RKO (cell line): ENCODE results near the gene LMBR1L.
A peak's percentile ranks its signal among the peaks of the same experiment; 100 is the strongest.
"Not testable (repeated sequence)": the region's sequence is repeated elsewhere in the genome, so short reads cannot be mapped to it uniquely, and the experiment has no call there.

ENCODE experiments used
- DNase-seq: peaks from one replicate; pipeline ENCODE4 v3.0.0-alpha.2; 2016; ENCODE audit warnings: low spot score

The LMBR1L gene

DNA sequence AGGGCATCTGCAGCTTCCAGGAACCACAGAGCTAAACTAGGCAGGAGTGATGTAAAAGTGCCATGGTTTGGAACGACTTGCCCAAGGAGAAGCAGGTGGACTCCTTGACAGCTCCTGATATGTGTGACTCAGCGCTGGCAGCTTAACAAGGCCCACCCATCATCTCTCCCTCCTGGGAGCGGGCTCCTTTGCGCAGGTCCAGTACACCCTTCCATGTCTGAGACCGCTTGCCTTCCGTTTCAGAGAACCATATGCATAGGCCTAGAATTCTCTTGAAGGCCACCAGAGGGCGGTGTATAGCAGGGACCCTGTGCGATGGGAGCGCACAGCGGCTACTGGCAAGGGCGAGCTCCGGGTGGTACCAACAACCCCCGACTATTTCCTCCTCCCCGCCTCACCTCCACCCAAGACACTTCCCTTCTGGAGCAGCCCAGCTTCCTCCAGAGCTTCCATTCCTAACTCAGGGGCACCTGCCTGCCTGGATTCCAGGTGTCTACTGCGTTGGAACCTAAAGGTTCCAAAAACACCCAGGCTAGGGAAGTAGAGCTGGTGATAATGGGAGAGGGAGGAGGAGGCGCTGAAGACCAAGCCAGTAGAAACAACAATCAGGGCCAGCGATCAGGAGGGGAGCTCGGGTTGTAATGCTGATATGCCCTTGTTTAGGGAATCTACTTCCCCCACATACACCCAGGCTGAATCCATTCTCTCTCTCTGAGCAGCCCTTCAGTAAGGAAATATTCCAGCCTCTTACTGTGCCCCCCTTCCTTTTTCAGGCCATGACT lies 22.3 kb downstream of the LMBR1L start:
- peak; percentile 96 for DNase-seq

GRCh38 chr12:49086116-49086515 lies 24.5 kb downstream of the LMBR1L start:
- DNase-seq: no peak

- DNase-seq: no peak
Observed at GRCh38 chr12:49084438-49084837, 26.2 kb downstream of the LMBR1L start.

- DNase-seq: no peak
Observed at GRCh38 chr12:49079793-49080192, 30.9 kb downstream of the LMBR1L start.

DNA sequence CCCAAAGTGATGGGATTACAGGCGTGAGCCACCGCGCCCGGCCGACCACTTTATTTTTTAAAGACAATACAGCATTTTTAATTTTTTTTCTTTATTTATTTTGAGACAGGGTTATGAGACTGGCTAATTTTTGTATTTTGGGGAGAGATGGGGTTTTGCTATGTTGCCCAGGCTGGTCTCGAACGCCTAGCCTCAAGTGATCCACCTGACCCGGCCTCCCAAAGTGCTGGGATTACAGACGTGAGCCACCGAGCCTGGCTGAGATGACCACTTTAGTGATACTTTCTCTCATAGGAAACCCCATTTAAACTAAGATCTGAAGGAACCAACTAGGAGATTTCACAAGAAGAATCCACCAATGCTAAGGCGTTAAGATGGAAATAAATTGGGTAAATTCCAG lies 39.7 kb downstream of the LMBR1L start:
- DNase-seq: no peak

DNA sequence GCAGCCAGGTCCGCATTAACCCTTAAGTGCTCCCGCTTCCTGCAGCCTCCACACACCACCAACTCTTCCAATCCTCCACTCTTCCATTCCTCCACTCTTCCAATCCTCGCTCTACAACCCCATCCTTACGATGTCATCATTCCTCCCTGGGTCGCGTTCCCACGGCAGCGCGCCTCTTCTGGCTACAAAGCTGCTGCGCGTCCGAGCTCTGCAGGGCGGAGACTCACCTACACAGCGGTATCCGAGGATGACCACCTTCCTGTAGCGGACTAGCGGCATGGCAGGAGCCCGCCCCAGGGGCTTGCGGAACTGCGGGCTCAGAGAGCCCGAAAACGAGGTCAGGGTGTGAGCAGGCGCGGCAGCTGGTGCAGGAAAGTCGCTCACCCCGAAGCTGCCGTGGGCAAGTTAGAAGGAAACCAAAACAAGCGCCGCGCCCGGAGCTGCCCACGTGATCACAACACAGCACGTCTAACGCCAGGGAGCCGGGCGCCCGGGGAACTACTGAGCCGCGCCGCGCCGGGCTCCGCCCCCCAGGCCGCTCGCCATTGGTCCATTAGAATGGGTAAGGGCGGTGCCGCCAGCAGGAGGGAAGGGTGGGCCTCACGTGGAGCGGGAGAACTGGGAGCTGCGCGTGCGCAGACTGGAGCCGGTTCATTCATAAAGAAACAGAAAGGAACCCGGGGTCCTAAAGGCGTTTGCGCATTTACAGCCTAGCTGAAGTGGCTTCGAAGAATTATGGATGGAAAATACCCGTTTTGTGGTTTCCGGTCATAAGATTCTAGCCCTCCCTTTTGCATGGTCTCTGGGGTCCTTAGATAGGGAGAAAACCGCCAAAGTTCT lies 40.9 kb downstream of the LMBR1L start, which contains the start of gene RHEBL1:
Gene RHEBL1, minus strand, starts transcription at position 473 of the 840 bp plus-strand sequence. Its CDS starts 194 bp downstream, at position 279.
- DNase-seq: peak; percentile 97

GRCh38 chr12:49068879-49069506 lies 41.7 kb downstream of the LMBR1L start:
- DNase-seq: no peak

DNA sequence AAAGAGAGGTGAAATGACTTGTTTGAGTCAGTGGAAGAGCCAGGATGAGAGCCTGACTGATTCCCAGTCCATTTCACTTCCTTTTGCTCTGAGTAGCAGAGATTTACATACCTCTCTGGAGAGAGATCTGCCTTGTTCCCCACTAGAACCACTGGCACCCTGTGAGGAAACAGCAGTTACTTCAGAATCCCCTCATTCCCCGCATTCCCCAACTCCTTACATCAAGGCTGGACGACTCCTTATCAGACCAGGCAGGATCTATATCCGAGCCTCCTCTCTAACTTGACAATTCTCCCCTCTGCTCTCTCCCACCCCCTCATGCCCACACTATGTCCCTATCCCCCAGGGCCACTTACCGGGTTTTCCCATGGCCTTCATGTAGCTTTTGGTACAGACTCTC lies 44.5 kb downstream of the LMBR1L start:
- DNase-seq: no peak

DNA sequence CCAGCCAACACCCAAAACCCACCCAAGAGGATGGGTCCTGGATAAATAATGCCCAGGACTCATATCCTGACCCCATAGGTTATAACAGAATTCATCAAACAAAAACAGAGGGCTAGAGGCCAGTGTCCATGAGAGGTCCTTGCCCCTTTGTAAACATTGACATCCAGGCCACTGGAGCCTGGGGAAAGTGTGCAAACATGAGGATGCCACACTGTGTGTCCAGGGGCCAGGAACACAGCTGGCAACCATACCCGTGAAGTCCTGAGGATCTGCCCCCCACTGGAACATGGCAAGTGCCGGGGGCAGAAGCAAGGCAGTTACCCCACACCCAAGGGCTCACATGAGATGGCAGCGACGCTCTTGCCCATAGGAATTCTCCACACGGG lies 45.9 kb downstream of the LMBR1L start:
- no peak for DNase-seq

DNA sequence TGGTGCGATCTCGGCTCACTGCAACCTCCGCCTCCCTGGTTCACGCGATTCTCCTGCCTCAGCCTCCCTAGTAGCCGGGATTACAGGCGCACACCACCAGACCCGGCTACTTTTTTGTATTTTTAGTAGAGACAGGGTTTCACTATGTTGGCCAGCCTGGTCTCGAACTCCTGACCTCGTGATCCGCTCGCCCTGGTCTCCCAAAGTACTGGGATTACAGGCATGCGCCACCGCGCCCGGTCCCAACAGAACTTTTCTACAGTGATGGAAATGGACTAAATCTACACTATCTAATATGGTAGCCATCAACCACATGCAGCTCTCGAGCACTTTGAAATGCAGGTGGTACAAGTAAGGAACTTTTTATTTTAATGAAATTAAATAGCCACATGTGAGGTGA lies 48.7 kb downstream of the LMBR1L start:
- not testable (repeated sequence) for DNase-seq

DNA sequence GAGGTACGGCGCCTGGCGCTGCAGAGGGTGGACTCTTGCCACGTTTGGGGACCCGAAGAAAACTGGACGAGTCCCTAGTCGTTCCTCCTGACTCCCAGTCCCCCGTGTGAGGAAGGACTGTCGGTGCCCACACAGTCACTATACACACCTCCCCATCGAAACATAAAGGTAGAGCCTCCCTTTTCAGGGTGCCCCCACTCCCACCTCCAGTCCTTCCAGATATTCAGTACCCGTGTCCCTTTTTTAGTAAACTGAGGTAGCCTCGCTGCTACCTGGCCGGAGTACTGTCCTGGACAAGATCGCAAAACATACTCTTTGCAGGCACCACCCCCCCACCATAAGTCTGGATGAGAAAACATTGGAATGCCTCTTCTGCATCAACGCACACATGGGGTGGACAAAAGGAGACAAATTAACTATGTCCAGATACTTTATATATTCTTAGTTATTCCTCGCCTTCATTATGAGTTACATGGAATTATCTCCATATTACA lies 49.4 kb downstream of the LMBR1L start:
- DNase-seq: no peak

GRCh38 chr12:49060237-49061156 lies 50.1 kb downstream of the LMBR1L start, which contains the start of gene KMT2D:
Gene KMT2D, minus strand, starts transcription at chr12:49060794. Its CDS starts 5,470 bp downstream, at chr12:49055324.
- peak; percentile 94 for DNase-seq

GRCh38 chr12:49059299-49060171 lies 51.1 kb downstream of the LMBR1L start:
- DNase-seq: peak; percentile 40

DNA sequence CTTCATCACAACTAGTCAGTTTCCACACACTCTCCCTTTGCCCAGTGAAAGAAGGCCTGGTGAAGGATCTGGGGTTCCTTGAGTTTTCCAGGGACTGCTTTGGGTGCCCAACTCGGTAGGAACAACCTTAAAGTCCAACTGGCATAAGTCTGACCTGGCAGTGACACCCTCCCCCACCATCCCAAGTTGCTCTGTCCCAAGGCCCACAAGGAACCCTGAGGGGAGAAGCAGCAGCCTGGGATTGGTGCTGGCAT lies 51.7 kb downstream of the LMBR1L start:
- no peak for DNase-seq

GRCh38 chr12:49058366-49059044 lies 52.1 kb downstream of the LMBR1L start:
- DNase-seq: no peak

- DNase-seq: no peak
Observed at GRCh38 chr12:49057888-49058287, 52.8 kb downstream of the LMBR1L start.

DNA sequence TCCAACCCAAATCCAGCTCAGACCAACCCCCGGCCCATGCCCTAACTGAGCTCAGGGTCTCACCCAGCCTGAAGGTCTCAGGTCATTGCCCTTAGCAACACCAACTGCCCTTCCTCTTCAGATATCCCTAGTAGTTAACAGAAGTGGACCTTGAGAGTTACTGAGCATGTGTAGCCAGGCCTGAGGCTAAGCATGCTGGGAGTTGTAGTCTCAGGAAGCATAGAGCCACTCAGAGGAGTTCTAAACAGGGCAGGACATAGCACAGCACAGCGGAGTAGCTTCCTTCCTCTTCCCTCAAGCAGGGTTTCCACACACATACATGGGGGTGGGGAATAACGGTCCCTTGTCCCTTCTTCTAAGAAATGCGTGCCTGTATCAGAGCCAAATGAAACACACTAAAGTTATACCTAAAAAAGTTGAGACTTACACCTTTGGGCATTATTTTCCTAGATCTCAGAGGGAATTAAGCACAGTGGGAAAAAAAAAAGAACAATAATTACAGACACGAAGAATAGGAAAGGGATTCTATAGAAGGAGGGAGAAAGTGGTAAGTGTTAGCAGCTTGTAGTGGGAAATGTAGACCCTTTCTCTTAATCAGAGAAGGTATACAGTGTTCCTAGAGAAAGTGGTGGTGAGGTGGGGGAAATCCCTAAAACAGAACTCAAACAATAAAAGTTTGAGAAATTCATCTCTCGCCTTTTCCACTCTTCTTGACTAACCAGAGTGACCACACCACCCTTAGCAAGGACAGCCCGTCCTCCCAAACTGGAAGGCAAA lies 54.5 kb downstream of the LMBR1L start:
- DNase-seq: peak; percentile 75

DNA sequence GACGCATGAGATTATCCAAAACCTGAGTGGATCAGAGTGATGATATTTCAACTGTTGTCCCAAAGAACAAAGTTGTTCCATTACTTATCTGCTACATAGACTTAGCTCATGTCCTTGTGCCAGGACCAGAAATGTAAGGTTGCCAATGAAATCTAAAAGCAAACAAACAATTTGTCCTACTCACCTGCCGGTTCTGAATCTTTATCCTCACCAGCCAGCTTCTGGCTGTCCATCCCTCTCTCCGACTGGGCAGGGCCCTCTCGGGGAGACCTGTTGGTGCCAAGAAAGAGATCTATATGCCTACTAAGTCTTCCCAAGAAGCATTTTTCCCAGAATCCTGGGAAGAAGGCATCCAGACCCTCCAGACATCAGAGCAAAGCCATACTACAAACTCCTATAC lies 55.6 kb downstream of the LMBR1L start:
- DNase-seq: no peak

DNA sequence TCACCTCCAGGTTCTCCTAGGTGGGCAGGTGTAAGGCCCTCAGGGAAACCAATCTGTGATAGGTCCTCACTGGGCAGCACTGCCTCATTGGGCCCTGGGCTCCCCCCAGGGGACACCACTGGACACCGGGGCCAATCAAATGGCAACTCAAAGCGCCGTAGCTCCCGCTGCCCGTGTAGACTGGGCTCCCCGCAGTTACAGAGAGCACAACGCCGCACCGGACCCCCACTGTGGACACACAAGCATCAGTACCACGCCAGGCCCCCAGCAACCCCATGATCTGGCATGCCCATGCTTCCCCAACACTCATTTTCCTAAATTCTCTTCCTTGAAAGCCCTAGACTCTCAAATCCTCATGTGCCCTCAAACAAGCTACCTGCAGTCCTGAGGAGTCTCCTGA lies 56.1 kb downstream of the LMBR1L start:
- no peak for DNase-seq
